Subcutaneous adipose tissue (tissue), 4 donors: ENCODE measurements around the gene ANKS1B. TPM values are rescaled to one million over a fixed set of nuclear protein-coding genes. Genes with fewer than 3 reads are reported as not detected.

Source experiments
- total RNA-seq, 4 donors: library from RNA; depleted of rRNA; stranded (reverse); fragments of >200 nt; gene quantifications; one replicate each; pipeline ENCODE4 v1.1.0, GENCODE V29; 2016
- TF ChIP-seq, protein P1 (sequence below): fragments of 450-650 bp; IDR thresholded peaks from one replicate; pipeline ENCODE4 v1.5.1; 2016; ENCODE audit warnings: low read depth, mild to moderate bottlenecking, control low read depth, antibody characterized with exemption, moderate library complexity

ANKS1B gene
- total RNA-seq, 4 donors from 2014 or later, result 4.5 to 15.4 (median 10.1) TPM

- TF ChIP-seq, protein P1, sequence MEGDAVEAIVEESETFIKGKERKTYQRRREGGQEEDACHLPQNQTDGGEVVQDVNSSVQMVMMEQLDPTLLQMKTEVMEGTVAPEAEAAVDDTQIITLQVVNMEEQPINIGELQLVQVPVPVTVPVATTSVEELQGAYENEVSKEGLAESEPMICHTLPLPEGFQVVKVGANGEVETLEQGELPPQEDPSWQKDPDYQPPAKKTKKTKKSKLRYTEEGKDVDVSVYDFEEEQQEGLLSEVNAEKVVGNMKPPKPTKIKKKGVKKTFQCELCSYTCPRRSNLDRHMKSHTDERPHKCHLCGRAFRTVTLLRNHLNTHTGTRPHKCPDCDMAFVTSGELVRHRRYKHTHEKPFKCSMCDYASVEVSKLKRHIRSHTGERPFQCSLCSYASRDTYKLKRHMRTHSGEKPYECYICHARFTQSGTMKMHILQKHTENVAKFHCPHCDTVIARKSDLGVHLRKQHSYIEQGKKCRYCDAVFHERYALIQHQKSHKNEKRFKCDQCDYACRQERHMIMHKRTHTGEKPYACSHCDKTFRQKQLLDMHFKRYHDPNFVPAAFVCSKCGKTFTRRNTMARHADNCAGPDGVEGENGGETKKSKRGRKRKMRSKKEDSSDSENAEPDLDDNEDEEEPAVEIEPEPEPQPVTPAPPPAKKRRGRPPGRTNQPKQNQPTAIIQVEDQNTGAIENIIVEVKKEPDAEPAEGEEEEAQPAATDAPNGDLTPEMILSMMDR, result no peak
Measured at GRCh38 chr12:98998697-98999299, 985.9 kb downstream of the ANKS1B start.

- TF ChIP-seq, protein P1, result no peak
Measured at GRCh38 chr12:98997899-98998298, 986.8 kb downstream of the ANKS1B start.

DNA sequence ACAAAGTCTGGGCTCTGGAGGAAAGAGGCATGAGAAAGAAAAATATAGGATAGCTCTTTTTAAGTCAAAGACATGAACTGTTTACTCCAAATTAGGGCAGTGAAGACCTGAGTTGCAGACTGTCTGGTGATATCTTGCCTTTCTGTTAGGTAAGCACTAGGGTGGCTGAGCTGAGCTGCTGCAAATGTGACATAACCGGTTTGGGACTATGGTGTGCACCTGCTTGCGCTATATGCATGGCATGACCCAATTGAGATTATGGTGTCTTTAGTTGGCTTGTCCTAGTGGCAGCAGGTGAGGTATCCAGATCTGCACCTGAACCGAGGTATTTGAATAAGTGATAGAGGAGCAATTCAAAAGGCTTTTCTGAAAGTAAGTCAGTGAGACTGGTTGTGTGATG, 994.1 kb downstream of the ANKS1B start:
- TF ChIP-seq, protein P1, result no peak

- TF ChIP-seq, protein P1, result no peak
Measured at GRCh38 chr12:98985156-98985555, 999.6 kb downstream of the ANKS1B start.

DNA sequence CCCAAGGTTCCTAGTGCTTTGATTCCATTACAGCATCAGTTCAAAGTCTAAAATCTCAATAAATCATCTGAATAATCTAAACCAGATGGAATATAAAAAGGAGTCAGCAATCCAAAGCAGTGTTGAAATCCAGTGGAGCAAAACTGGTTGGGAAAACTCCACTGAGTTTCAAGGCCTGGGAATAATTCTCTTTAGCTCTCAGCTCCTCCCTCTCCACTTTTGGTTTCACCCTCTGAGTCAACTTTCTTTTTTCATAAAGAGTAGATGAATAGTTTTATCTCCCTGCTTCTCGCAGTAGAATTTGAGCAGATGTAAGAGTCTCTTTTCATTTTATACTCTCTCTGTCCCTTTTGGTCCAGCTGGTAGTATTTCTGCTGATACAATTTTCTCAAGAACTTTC, 1001.1 kb downstream of the ANKS1B start:
- TF ChIP-seq, protein P1, result no peak

DNA sequence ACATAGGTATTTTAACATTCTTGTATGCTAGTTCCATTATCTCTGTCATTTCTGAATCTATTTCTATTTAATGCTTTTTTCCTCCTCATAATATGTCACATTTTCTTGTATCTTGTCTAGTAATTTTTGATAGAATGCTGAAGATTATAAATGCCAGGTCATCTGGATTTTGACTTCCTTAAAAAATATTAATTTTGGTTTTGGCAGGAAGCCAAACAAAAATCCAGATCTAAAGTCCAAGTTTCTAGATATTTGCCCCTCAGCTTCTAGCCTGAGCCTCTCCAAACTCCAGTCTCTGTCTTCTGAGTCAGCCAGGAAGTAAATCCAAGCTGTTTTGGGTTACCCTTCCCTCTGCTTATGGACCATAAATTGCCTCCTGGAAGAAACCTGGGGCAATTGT, 1004.2 kb downstream of the ANKS1B start:
- TF ChIP-seq, protein P1, result no peak

- TF ChIP-seq, protein P1, result no peak
Measured at GRCh38 chr12:98977186-98977585, 1007.5 kb downstream of the ANKS1B start.
